ENCODE measurements around the gene AKR1E2. TPM values are rescaled to one million over a fixed set of nuclear protein-coding genes. Genes with fewer than 3 reads are reported as not detected.
A peak's percentile ranks its signal among the peaks of the same experiment; 100 is the strongest.

Gene AKR1E2
- total and polyA plus RNA-seq, 9 of the 15 experiments (the other 6 are each of a cell fraction or from before 2014, with no cell fraction given), result 4.2 to 16.6 (median 9.8) TPM

GRCh38 chr10:4825868-4826791, at the start of gene AKR1E2 (continued):
- TF ChIP-seq ZBTB40 (IDR thresholded peaks at IDR 0.05) (peak; percentile 52; the same call in 1 of the 2 replicates), ZBTB40 (CRISPR knock-in tag; IDR thresholded peaks at IDR 0.05) (no peak), ZBTB43 (CRISPR knock-in tag; IDR thresholded peaks at IDR 0.05) (no peak), KLF1 (tag; IDR thresholded peaks at IDR 0.05) (no peak), FOXA3 (CRISPR knock-in tag; conservative IDR thresholded peaks at IDR 0.05 in 1 of 2, IDR thresholded peaks at IDR 0.05 in 1 of 2) (no peak), SAP30 (IDR thresholded peaks at IDR 0.05; ENCODE audit: borderline replicate concordance, insufficient read depth, low read depth, low read length, poor library complexity, severe bottlenecking) (no peak), ZNF311 (CRISPR knock-in tag; IDR thresholded peaks at IDR 0.05) (no peak), IRF2 (CRISPR knock-in tag; IDR thresholded peaks at IDR 0.05) (no peak), CC2D1A (IDR thresholded peaks at IDR 0.05) (peak; percentile 93), PHF21A (IDR thresholded peaks at IDR 0.05; ENCODE audit: borderline replicate concordance, low read depth) (no peak), MEIS2 (IDR thresholded peaks at IDR 0.05; ENCODE audit: partially characterized antibody) (no peak), ETV1 (tag; conservative IDR thresholded peaks at IDR 0.05; ENCODE audit: low read depth) (peak; percentile 33), OTX1 (CRISPR knock-in tag; IDR thresholded peaks at IDR 0.05) (no peak), ZNF696 (CRISPR knock-in tag; conservative IDR thresholded peaks at IDR 0.05) (no peak), MCM5 (IDR thresholded peaks at IDR 0.05; ENCODE audit: low read depth) (no peak)
- TF ChIP-seq, protein P1, sequence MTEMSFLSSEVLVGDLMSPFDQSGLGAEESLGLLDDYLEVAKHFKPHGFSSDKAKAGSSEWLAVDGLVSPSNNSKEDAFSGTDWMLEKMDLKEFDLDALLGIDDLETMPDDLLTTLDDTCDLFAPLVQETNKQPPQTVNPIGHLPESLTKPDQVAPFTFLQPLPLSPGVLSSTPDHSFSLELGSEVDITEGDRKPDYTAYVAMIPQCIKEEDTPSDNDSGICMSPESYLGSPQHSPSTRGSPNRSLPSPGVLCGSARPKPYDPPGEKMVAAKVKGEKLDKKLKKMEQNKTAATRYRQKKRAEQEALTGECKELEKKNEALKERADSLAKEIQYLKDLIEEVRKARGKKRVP (CRISPR knock-in tag; IDR thresholded peaks at IDR 0.05), result no peak
